ENCODE data around the gene TPH1. TPM values are rescaled to one million over a fixed set of nuclear protein-coding genes. Genes with fewer than 3 reads are reported as not detected.
A peak's percentile ranks its signal among the peaks of the same experiment; 100 is the strongest.

Gene TPH1
- total and polyA plus RNA-seq, 10 of the 15 experiments (the other 5 are each of a cell fraction or from before 2014, with no cell fraction given) = 0.05 to 0.82 (median 0.29) TPM

DNA sequence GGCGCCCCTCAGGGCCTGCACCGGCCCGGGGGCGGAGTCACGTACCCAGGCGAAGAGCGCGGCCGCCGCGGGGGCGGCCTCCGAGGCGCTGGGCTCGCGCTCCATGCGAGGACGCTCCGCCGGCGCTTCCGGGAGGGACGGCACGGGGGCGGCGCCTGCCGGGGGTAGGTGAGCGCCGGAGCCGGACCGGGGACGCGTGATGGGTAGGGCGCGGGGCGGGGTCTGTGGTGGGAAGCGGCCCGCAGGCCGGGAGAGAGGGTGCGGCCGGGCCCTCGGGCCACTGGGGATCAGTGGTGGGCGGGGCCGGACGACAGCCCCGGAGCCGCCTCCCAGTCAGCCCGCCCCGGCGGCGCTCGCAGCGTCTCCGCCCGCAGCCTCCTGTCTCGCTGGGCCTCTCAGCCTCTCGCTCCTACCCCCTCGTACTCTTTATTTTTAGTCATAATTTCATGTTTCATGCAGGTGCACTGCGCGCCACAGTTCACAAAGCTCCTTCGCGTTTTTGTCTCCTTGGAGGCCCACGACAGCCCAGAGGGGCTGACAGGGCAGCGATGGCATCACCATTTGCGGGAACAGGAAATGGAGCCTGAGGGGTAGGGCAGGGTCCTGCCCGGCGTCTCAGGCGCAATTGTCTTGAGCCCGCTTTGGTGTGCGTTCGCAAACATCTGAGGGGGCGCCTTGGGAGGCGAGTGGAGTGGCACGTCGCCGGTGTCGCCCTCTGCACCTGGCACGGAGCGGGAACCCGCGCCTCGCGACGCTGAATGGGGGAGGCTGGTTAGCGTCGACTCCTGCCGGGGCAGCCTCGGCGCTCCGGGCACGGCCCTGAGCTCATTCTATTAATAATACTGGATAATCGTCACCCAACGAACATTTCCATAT is 32.9 kb downstream of the TPH1 start, which contains the start of gene SERGEF:
SERGEF (minus strand) TSS at position 142 of the 876 bp plus-strand sequence; CDS start at position 105, 37 bp downstream.
- Histone ChIP-seq H3K9me3 (replicated peaks; ENCODE audit: control insufficient read depth, insufficient read depth, low read length) (no peaks in the 10 kb centered on the region), H3K4me3 (peak within 1 kb of the TSS; percentile 88), H3K27me3 (replicated peaks in 1 of 2; ENCODE audit: control insufficient read depth in 2 of 2, insufficient read depth in 2 of 2, low read length in 1 of 2) (no peaks in the 10 kb centered on the region), H4K20me1 (ENCODE audit: control insufficient read depth, insufficient read depth) (no peaks in the 10 kb centered on the region), H3K4me2 (ENCODE audit: control insufficient read depth, insufficient read depth) (peak within 1 kb of the TSS; percentile 93), H2AFZ (ENCODE audit: control insufficient read depth, low read depth, low read length) (peak within 1 kb of the TSS; percentile 95), H3K79me2 (ENCODE audit: control insufficient read depth, insufficient read depth, low read length) (peaks cover 9% of the 10 kb centered on the region), H3K4me1 (ENCODE audit: control insufficient read depth, insufficient read depth, low read length) (peaks cover 23% of the 10 kb centered on the region), H3K27ac (ENCODE audit: control insufficient read depth, insufficient read depth) (peak within 1 kb of the TSS; percentile 78), H3K36me3 (ENCODE audit: control insufficient read depth in 2 of 2, insufficient read depth in 2 of 2, low read length in 1 of 2) (no peaks in the 10 kb centered on the region), H3K9ac (ENCODE audit: control insufficient read depth, insufficient read depth, low read length) (peak within 1 kb of the TSS; percentile 82)
- intact Hi-C loops (cut with micrococcal nuclease; ENCODE audit: unreplicated experiment) = loop anchor here (2.0 kb wide), 1 partner anchor 94 kb away; the partner anchor contains the start of gene SAAL1
- RAD21 ChIA-PET (ENCODE audit: unreplicated experiment) = interaction anchor here (1.3 to 1.4 kb wide), 3 partner anchors 24 to 191 kb away, joined by 3 to 10 read pairs (median 4); no protein-coding TSS in a partner anchor
- no peak for FAIRE-seq
- peak; percentile 75 for DNase-seq (ENCODE audit: low read depth, low spot score)
- WGBS (ENCODE audit: insufficient coverage, insufficient replicate concordance, low lambda C conversion rate, missing lambda C conversion rate) = under 1% methylated on average over 85 of the region's 93 CpGs
- POLR2A ChIA-PET = interaction anchor here (0.6 to 1.3 kb wide), 4 partner anchors 11 to 93 kb away, joined by 3 to 5 read pairs (median 4); partner anchors contain the start of gene SAAL1
- in situ Hi-C loops (cut with MboI) = no loop called here
- CTCF ChIA-PET = interaction anchor here (0.6 to 2.3 kb wide), 16 partner anchors 13 to 240 kb away, joined by 3 to 15 read pairs (median 4); partner anchors contain the start of gene SAAL1
- ATAC-seq = peak; percentile 94
- SMC1A ChIA-PET (ENCODE audit: uncharacterized antibody, unreplicated experiment) = interaction anchor here (0.9 to 2.0 kb wide), 7 partner anchors 10 to 93 kb away, joined by 3 to 14 read pairs (median 4); partner anchors contain the start of gene SAAL1
- BruUV-seq (replicated peaks) = TSS peak; percentile 76
- no peak; the same call in 1 of the 2 replicates for TF ChIP-seq HCFC1 (IDR thresholded peaks at IDR 0.05; ENCODE audit: low read length)
- no peak for TF ChIP-seq MEF2B (IDR thresholded peaks at IDR 0.05; ENCODE audit: partially characterized antibody, poor library complexity, severe bottlenecking)
- no peak for TF ChIP-seq NR2C2 (IDR thresholded peaks at IDR 0.05; ENCODE audit: borderline replicate concordance, control insufficient read depth, insufficient read length, low read depth)
- TF ChIP-seq YBX1 (IDR thresholded peaks at IDR 0.05) = no peak
- TF ChIP-seq ZNF384 (IDR thresholded peaks at IDR 0.05; ENCODE audit: borderline replicate concordance, low read depth, low read length) = no peak
- TF ChIP-seq, protein P1, sequence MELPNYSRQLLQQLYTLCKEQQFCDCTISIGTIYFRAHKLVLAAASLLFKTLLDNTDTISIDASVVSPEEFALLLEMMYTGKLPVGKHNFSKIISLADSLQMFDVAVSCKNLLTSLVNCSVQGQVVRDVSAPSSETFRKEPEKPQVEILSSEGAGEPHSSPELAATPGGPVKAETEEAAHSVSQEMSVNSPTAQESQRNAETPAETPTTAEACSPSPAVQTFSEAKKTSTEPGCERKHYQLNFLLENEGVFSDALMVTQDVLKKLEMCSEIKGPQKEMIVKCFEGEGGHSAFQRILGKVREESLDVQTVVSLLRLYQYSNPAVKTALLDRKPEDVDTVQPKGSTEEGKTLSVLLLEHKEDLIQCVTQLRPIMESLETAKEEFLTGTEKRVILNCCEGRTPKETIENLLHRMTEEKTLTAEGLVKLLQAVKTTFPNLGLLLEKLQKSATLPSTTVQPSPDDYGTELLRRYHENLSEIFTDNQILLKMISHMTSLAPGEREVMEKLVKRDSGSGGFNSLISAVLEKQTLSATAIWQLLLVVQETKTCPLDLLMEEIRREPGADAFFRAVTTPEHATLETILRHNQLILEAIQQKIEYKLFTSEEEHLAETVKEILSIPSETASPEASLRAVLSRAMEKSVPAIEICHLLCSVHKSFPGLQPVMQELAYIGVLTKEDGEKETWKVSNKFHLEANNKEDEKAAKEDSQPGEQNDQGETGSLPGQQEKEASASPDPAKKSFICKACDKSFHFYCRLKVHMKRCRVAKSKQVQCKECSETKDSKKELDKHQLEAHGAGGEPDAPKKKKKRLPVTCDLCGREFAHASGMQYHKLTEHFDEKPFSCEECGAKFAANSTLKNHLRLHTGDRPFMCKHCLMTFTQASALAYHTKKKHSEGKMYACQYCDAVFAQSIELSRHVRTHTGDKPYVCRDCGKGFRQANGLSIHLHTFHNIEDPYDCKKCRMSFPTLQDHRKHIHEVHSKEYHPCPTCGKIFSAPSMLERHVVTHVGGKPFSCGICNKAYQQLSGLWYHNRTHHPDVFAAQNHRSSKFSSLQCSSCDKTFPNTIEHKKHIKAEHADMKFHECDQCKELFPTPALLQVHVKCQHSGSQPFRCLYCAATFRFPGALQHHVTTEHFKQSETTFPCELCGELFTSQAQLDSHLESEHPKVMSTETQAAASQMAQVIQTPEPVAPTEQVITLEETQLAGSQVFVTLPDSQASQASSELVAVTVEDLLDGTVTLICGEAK (IDR thresholded peaks at IDR 0.05; ENCODE audit: borderline replicate concordance) = no peak
- TF ChIP-seq, protein P2, sequence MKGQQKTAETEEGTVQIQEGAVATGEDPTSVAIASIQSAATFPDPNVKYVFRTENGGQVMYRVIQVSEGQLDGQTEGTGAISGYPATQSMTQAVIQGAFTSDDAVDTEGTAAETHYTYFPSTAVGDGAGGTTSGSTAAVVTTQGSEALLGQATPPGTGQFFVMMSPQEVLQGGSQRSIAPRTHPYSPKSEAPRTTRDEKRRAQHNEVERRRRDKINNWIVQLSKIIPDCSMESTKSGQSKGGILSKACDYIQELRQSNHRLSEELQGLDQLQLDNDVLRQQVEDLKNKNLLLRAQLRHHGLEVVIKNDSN (IDR thresholded peaks at IDR 0.05; ENCODE audit: borderline replicate concordance, extremely low read length, insufficient read depth, low read depth, low read length) = peak; percentile 24
- no peak for TF ChIP-seq TCF7 (IDR thresholded peaks at IDR 0.05; ENCODE audit: borderline replicate concordance)
- no peak for TF ChIP-seq SIX5 (IDR thresholded peaks at IDR 0.05; ENCODE audit: low read depth, low read length, severe bottlenecking)
- TF ChIP-seq, protein P3, sequence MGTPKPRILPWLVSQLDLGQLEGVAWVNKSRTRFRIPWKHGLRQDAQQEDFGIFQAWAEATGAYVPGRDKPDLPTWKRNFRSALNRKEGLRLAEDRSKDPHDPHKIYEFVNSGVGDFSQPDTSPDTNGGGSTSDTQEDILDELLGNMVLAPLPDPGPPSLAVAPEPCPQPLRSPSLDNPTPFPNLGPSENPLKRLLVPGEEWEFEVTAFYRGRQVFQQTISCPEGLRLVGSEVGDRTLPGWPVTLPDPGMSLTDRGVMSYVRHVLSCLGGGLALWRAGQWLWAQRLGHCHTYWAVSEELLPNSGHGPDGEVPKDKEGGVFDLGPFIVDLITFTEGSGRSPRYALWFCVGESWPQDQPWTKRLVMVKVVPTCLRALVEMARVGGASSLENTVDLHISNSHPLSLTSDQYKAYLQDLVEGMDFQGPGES (IDR thresholded peaks at IDR 0.05) = 0 out of 2 replicates have a peak, but pooled peaks have one; percentile 10
- TF ChIP-seq, protein P4, sequence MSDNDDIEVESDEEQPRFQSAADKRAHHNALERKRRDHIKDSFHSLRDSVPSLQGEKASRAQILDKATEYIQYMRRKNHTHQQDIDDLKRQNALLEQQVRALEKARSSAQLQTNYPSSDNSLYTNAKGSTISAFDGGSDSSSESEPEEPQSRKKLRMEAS (IDR thresholded peaks at IDR 0.05; ENCODE audit: low read depth, low read length) = peak; percentile 71
- TF ChIP-seq ZSCAN29 (IDR thresholded peaks at IDR 0.05) = no peak
- TF ChIP-seq, protein P5, sequence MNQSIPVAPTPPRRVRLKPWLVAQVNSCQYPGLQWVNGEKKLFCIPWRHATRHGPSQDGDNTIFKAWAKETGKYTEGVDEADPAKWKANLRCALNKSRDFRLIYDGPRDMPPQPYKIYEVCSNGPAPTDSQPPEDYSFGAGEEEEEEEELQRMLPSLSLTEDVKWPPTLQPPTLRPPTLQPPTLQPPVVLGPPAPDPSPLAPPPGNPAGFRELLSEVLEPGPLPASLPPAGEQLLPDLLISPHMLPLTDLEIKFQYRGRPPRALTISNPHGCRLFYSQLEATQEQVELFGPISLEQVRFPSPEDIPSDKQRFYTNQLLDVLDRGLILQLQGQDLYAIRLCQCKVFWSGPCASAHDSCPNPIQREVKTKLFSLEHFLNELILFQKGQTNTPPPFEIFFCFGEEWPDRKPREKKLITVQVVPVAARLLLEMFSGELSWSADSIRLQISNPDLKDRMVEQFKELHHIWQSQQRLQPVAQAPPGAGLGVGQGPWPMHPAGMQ (IDR thresholded peaks at IDR 0.05; ENCODE audit: borderline replicate concordance) = no peak
